Fibroblast of pulmonary artery (primary cell): ENCODE measurements around the gene KAT8.

ENCODE experiments used
- DNase-seq: peaks from one replicate; pipeline ENCODE4 v3.0.0-alpha.2; 2010; ENCODE audit warnings: low read depth
- H3K4me3 ChIP-seq: replicated peaks from 2 replicates; pipeline ENCODE4 v1.5.1; 2011; ENCODE audit warnings: low read depth, mild to moderate bottlenecking, control low read depth, low read length, moderate library complexity
- TF ChIP-seq, protein P1 (sequence below): IDR thresholded peaks from 2 replicates; pipeline ENCODE4 v1.5.1; 2011; ENCODE audit warnings: mild to moderate bottlenecking, control low read depth, low read length, inconsistent platforms; ENCODE audit errors: missing control alignments

KAT8 gene

DNA sequence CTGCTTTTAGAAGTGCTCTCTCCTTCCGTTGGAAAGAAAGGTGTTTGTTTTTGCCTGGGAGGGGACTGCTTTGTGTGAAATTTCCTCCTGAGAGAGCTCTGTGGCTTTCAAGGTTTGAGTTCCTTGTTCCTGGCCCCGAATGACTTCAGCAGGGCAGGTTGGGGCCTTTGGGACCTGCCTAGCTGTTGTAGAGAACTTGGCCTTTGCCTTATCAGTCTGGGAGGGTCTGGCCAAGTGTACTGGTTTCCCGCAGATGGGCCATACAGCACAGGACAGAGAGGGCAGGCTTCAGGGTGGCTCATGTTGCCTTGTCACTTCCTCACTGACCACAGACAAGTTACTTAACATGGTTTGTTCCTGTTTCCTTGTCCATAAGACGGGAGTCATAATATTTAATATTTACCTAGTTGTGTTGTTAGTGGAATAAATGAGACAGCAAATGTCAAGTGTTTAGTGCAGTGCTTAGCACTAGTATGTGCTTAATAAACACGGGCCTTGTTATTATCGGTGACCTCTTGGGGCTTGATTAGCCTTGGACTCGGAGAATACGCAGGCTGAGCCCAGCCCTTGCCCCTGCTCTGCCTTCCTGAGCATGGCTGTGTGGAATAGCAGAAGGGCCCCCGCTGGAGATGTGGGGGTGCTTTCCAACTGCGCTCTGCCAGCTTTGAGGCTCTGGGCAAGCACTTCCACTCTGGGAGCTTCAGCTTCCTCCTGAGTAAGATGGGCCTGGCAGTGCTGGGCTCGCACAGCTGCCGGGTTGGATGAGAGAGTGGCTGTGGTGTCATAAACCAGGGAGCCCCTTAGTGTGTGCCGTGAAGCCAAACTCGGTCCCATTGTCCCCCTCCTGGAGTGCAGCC is 11.5 kb downstream of the KAT8 start:
- no peak for DNase-seq
- TF ChIP-seq, protein P1, sequence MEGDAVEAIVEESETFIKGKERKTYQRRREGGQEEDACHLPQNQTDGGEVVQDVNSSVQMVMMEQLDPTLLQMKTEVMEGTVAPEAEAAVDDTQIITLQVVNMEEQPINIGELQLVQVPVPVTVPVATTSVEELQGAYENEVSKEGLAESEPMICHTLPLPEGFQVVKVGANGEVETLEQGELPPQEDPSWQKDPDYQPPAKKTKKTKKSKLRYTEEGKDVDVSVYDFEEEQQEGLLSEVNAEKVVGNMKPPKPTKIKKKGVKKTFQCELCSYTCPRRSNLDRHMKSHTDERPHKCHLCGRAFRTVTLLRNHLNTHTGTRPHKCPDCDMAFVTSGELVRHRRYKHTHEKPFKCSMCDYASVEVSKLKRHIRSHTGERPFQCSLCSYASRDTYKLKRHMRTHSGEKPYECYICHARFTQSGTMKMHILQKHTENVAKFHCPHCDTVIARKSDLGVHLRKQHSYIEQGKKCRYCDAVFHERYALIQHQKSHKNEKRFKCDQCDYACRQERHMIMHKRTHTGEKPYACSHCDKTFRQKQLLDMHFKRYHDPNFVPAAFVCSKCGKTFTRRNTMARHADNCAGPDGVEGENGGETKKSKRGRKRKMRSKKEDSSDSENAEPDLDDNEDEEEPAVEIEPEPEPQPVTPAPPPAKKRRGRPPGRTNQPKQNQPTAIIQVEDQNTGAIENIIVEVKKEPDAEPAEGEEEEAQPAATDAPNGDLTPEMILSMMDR = no peak
- H3K4me3 ChIP-seq = no peak overlapping the region

GRCh38 chr16:31129568-31130335 is 12.3 kb downstream of the KAT8 start:
- TF ChIP-seq, protein P1 = no peak
- DNase-seq = no peak
- no peak overlapping the region for H3K4me3 ChIP-seq

DNA sequence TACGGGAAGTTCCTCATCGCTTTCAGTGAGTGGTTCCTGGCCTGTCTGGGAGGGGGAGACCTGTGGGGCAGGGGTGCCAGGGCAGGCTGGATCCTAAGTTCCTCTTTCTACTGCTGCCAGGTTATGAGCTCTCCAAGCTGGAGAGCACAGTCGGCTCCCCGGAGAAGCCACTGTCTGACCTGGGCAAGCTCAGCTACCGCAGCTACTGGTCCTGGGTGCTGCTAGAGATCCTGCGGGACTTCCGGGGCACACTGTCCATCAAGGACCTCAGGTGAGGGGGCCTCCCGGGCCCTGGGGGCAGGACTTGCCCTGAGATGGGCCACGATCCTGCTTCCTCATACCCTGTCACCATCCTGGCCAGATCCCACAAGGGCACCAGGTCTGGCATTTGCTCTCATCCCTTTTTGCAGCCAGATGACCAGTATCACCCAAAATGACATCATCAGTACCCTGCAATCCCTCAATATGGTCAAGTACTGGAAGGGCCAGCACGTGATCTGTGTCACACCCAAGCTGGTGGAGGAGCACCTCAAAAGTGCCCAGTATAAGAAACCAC is 12.9 kb downstream of the KAT8 start:
- H3K4me3 ChIP-seq = no peak overlapping the region
- no peak for DNase-seq
- TF ChIP-seq, protein P1 = no peak

GRCh38 chr16:31130899-31131298 is 13.4 kb downstream of the KAT8 start:
- H3K4me3 ChIP-seq = no peak overlapping the region
- TF ChIP-seq, protein P1 = no peak
- DNase-seq = no peak

- TF ChIP-seq, protein P1 = no peak
- no peak for DNase-seq
- H3K4me3 ChIP-seq = no peak overlapping the region
These were observed 14.0 kb downstream of the KAT8 start for GRCh38 chr16:31131416-31131815.

DNA sequence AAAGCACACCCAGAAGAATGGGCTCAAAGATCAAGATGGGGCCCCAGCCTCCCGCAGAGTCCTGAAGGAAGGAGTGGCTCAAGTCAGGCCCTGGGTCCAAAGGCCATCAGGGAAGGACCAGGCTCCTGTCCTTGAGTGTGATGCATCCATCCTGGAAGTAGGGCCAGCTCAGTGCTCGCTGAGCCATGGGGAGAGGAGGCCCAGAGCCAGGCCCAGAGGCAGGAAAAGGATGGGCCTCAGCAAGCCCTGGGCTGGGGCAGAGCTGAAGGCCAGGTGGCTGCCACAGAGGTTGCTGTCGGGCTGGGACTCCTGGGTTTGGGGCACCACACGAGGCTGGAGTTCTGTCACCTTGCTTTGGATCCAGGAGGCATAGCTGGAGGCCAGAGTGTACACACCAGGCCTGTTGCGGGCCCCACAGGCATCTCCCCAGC is 14.4 kb downstream of the KAT8 start:
- no peak for DNase-seq
- no peak overlapping the region for H3K4me3 ChIP-seq
- TF ChIP-seq, protein P1 = no peak
